Ishikawa (cell line): Measurements from ENCODE around the gene UNC45A.

Source experiments
- CEBPB ChIP-seq: IDR thresholded peaks from 2 replicates; pipeline ENCODE4 v1.6.1; 2012
- CREB1 ChIP-seq: IDR thresholded peaks from 2 replicates; pipeline ENCODE4 v1.6.1; 2012; ENCODE audit warnings: low read depth
- EGR1 ChIP-seq: IDR thresholded peaks from 2 replicates; pipeline ENCODE4 v1.6.1; 2012
- EP300 ChIP-seq: IDR thresholded peaks from 2 replicates; pipeline ENCODE4 v1.6.1; 2012; ENCODE audit warnings: borderline replicate concordance
- FOXM1 ChIP-seq: IDR thresholded peaks from 2 replicates; pipeline ENCODE4 v1.6.1; 2012; ENCODE audit warnings: low read depth, borderline replicate concordance
- NFIC ChIP-seq: IDR thresholded peaks from 2 replicates; pipeline ENCODE4 v1.6.1; 2012
- RAD21 ChIP-seq: IDR thresholded peaks from 2 replicates; pipeline ENCODE4 v1.6.1; 2012; ENCODE audit warnings: low read depth
- TAF1 ChIP-seq: IDR thresholded peaks from 2 replicates; pipeline ENCODE4 v1.6.1; 2012; ENCODE audit warnings: low read depth, mild to moderate bottlenecking
- TCF12 ChIP-seq: IDR thresholded peaks from 2 replicates; pipeline ENCODE4 v1.6.1; 2012; ENCODE audit warnings: low read depth
- TEAD4 ChIP-seq: IDR thresholded peaks from 2 replicates; pipeline ENCODE4 v1.6.1; 2012
- USF1 ChIP-seq: IDR thresholded peaks from 2 replicates; pipeline ENCODE4 v1.6.1; 2012
- YY1 ChIP-seq: IDR thresholded peaks from 2 replicates; pipeline ENCODE4 v1.6.1; 2012; ENCODE audit warnings: low read depth
- ZBTB7A ChIP-seq: IDR thresholded peaks from 2 replicates; pipeline ENCODE4 v1.6.1; 2012; ENCODE audit warnings: low read depth
- TF ChIP-seq, protein P1 (sequence below): IDR thresholded peaks from 2 replicates; pipeline ENCODE4 v1.6.1; 2012
- TF ChIP-seq, protein P2 (sequence below): IDR thresholded peaks from 2 replicates; pipeline ENCODE4 v1.6.1; 2012; ENCODE audit warnings: low read depth, mild to moderate bottlenecking

UNC45A gene

GRCh38 chr15:90902840-90903732 lies 32.0 kb upstream of the UNC45A start, which contains the start of gene MAN2A2:
Gene MAN2A2, plus strand, starts transcription at chr15:90903302. Its CDS starts 906 bp downstream, at chr15:90904208.
- TF ChIP-seq EGR1 (peak; percentile 93), NFIC (no peak), TAF1 (peak; percentile 56; the same call in 1 of the 2 replicates), TCF12 (0 out of 2 replicates have a peak, but pooled peaks have one; percentile 46), ZBTB7A (no peak; the same call in 1 of the 2 replicates), YY1 (no peak), USF1 (no peak)
- TF ChIP-seq, protein P1, sequence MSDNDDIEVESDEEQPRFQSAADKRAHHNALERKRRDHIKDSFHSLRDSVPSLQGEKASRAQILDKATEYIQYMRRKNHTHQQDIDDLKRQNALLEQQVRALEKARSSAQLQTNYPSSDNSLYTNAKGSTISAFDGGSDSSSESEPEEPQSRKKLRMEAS = no peak; the same call in 1 of the 2 replicates
- TF ChIP-seq, protein P2, sequence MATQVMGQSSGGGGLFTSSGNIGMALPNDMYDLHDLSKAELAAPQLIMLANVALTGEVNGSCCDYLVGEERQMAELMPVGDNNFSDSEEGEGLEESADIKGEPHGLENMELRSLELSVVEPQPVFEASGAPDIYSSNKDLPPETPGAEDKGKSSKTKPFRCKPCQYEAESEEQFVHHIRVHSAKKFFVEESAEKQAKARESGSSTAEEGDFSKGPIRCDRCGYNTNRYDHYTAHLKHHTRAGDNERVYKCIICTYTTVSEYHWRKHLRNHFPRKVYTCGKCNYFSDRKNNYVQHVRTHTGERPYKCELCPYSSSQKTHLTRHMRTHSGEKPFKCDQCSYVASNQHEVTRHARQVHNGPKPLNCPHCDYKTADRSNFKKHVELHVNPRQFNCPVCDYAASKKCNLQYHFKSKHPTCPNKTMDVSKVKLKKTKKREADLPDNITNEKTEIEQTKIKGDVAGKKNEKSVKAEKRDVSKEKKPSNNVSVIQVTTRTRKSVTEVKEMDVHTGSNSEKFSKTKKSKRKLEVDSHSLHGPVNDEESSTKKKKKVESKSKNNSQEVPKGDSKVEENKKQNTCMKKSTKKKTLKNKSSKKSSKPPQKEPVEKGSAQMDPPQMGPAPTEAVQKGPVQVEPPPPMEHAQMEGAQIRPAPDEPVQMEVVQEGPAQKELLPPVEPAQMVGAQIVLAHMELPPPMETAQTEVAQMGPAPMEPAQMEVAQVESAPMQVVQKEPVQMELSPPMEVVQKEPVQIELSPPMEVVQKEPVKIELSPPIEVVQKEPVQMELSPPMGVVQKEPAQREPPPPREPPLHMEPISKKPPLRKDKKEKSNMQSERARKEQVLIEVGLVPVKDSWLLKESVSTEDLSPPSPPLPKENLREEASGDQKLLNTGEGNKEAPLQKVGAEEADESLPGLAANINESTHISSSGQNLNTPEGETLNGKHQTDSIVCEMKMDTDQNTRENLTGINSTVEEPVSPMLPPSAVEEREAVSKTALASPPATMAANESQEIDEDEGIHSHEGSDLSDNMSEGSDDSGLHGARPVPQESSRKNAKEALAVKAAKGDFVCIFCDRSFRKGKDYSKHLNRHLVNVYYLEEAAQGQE = no peak

- TF ChIP-seq TEAD4 (no peak), FOXM1 (no peak), RAD21 (no peak), TCF12 (no peak), NFIC (no peak), EGR1 (no peak), YY1 (no peak), USF1 (no peak), CREB1 (no peak), EP300 (no peak), TAF1 (no peak), CEBPB (no peak), ZBTB7A (no peak)
- TF ChIP-seq, protein P2 = no peak
- TF ChIP-seq, protein P1 = no peak
These were observed 31.1 kb upstream of the UNC45A start for GRCh38 chr15:90903733-90904536.

DNA sequence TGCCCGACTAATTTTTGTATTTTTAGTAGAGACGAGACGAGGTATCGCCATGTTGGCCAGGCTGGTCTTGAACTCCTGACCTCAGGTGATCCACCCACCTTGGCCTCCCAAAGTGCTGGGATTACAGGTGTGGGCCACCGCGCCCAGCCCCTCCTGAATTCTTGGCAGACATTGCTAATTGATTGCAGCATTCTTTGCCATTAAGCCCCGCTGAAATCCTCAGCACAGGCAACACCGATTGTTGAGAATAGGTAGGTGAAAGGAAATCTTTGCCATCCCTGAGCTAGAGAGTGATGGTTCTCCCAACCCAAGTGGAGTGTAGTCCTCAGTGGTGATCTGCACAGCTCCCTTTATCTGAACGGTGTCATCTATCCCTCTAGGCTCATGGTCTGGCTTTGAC lies 30.3 kb upstream of the UNC45A start:
- TF ChIP-seq ZBTB7A = no peak
- TF ChIP-seq, protein P2 = no peak
- no peak for TF ChIP-seq TEAD4
- no peak for TF ChIP-seq EP300
- no peak for TF ChIP-seq RAD21
- TF ChIP-seq EGR1 = no peak
- no peak for TF ChIP-seq TCF12
- no peak for TF ChIP-seq FOXM1
- TF ChIP-seq, protein P1 = no peak
